Epithelial cell of prostate (primary cell): ENCODE results near the gene IGF2BP2.

ENCODE experiments used
- DNase-seq: peaks from one replicate; pipeline ENCODE4 v3.0.0-alpha.2; 2011; ENCODE audit warnings: low read depth, low spot score
- H3K27ac ChIP-seq: fragments of 450-650 bp; 2 replicates; pipeline ENCODE4 v1.5.1; 2017; ENCODE audit warnings: mild to moderate bottlenecking

IGF2BP2 gene

GRCh38 chr3:185744997-185745843 is 79.6 kb downstream of the IGF2BP2 start:
- peak overlapping the region; percentile 90 for H3K27ac ChIP-seq
- DNase-seq: peak; percentile 85

- H3K27ac ChIP-seq: no peak overlapping the region
- DNase-seq: no peak
Observed at GRCh38 chr3:185741586-185741985, 83.3 kb downstream of the IGF2BP2 start.

- H3K27ac ChIP-seq: no peak overlapping the region
- no peak for DNase-seq
Observed at GRCh38 chr3:185740133-185740532, 84.7 kb downstream of the IGF2BP2 start.

- peak overlapping the region; percentile 100 for H3K27ac ChIP-seq
- DNase-seq: no peak
Observed at GRCh38 chr3:185739264-185739701, 85.6 kb downstream of the IGF2BP2 start.

- H3K27ac ChIP-seq: peak overlapping the region; percentile 100
- no peak for DNase-seq
Observed at GRCh38 chr3:185737740-185738680, 86.8 kb downstream of the IGF2BP2 start.

GRCh38 chr3:185737020-185737419 is 87.8 kb downstream of the IGF2BP2 start:
- no peak for DNase-seq

GRCh38 chr3:185734725-185735096 is 90.1 kb downstream of the IGF2BP2 start:
- no peak for DNase-seq
- H3K27ac ChIP-seq: peak overlapping the region; percentile 100

More at GRCh38 chr3:185737020-185737419, 87.8 kb downstream of the IGF2BP2 start:
- peak overlapping the region; percentile 100 for H3K27ac ChIP-seq

GRCh38 chr3:185733980-185734724 is 90.7 kb downstream of the IGF2BP2 start:
- no peak for DNase-seq
- H3K27ac ChIP-seq: peak overlapping the region; percentile 100

- peak overlapping the region; percentile 100 for H3K27ac ChIP-seq
- DNase-seq: no peak
Observed at GRCh38 chr3:185732782-185733181, 92.1 kb downstream of the IGF2BP2 start.

GRCh38 chr3:185730550-185730949 is 94.3 kb downstream of the IGF2BP2 start:
- peak overlapping the region; percentile 100 for H3K27ac ChIP-seq
- DNase-seq: no peak

GRCh38 chr3:185729337-185730055 is 95.3 kb downstream of the IGF2BP2 start:
- DNase-seq: no peak
- H3K27ac ChIP-seq: peak overlapping the region; percentile 100

- DNase-seq: no peak
- H3K27ac ChIP-seq: peak overlapping the region; percentile 100
Observed at GRCh38 chr3:185728630-185729336, 96.1 kb downstream of the IGF2BP2 start.

GRCh38 chr3:185727873-185728272 is 97.0 kb downstream of the IGF2BP2 start:
- H3K27ac ChIP-seq: peak overlapping the region; percentile 100
- peak; percentile 92 for DNase-seq

GRCh38 chr3:185726254-185726967 is 98.4 kb downstream of the IGF2BP2 start:
- no peak for DNase-seq
- peak overlapping the region; percentile 100 for H3K27ac ChIP-seq

- DNase-seq: no peak
- peak overlapping the region; percentile 100 for H3K27ac ChIP-seq
Observed at GRCh38 chr3:185724761-185725160, 100.1 kb downstream of the IGF2BP2 start.

GRCh38 chr3:185724251-185724650 is 100.6 kb downstream of the IGF2BP2 start:
- DNase-seq: no peak
- peak overlapping the region; percentile 100 for H3K27ac ChIP-seq

- peak overlapping the region; percentile 100 for H3K27ac ChIP-seq
- no peak for DNase-seq
Observed at GRCh38 chr3:185722881-185723280, 102.0 kb downstream of the IGF2BP2 start.

- H3K27ac ChIP-seq: peak overlapping the region; percentile 100
Observed at GRCh38 chr3:185721970-185722369, 102.9 kb downstream of the IGF2BP2 start.

More at GRCh38 chr3:185721970-185722369, 102.9 kb downstream of the IGF2BP2 start:
- DNase-seq: no peak
